VCaP (cell line): ENCODE measurements around the gene TRIM68.

Experiments used
- H3K27ac ChIP-seq: fragments of 450-650 bp; 2 replicates; pipeline ENCODE4 v1.5.1; 2017
- CTCF ChIP-seq: fragments of 450-650 bp; conservative IDR thresholded peaks from 2 replicates; pipeline ENCODE4 v1.5.1; 2017; ENCODE audit warnings: mild to moderate bottlenecking, moderate library complexity

The TRIM68 gene

GRCh38 chr11:4576880-4577279 lies 31.2 kb downstream of the TRIM68 start:
- no peak overlapping the region for H3K27ac ChIP-seq
- no peak for TF ChIP-seq CTCF

GRCh38 chr11:4569075-4569474 lies 39.0 kb downstream of the TRIM68 start:
- H3K27ac ChIP-seq: no peak overlapping the region

GRCh38 chr11:4565371-4565770 lies 42.7 kb downstream of the TRIM68 start:
- H3K27ac ChIP-seq: no peak overlapping the region
- no peak for TF ChIP-seq CTCF

More at GRCh38 chr11:4569075-4569474, 39.0 kb downstream of the TRIM68 start:
- TF ChIP-seq CTCF: no peak

GRCh38 chr11:4560467-4560866 lies 47.6 kb downstream of the TRIM68 start:
- TF ChIP-seq CTCF: no peak
- H3K27ac ChIP-seq: peak overlapping the region; percentile 90

- no peak for TF ChIP-seq CTCF
- H3K27ac ChIP-seq: peak overlapping the region; percentile 90
Observed at GRCh38 chr11:4559527-4560440, 48.2 kb downstream of the TRIM68 start.

- TF ChIP-seq CTCF: no peak
- H3K27ac ChIP-seq: no peak overlapping the region
Observed at GRCh38 chr11:4551346-4551979, 56.6 kb downstream of the TRIM68 start.
